Activated effector memory CD4-positive, alpha-beta T cell treated with Interleukin-2 at 50 U/mL for 16 hours (primary cell): ENCODE results near the gene IDUA.

Experiments
- DNase-seq: peaks from one replicate; pipeline ENCODE4 v3.0.0-alpha.2; 2020

IDUA gene

DNA sequence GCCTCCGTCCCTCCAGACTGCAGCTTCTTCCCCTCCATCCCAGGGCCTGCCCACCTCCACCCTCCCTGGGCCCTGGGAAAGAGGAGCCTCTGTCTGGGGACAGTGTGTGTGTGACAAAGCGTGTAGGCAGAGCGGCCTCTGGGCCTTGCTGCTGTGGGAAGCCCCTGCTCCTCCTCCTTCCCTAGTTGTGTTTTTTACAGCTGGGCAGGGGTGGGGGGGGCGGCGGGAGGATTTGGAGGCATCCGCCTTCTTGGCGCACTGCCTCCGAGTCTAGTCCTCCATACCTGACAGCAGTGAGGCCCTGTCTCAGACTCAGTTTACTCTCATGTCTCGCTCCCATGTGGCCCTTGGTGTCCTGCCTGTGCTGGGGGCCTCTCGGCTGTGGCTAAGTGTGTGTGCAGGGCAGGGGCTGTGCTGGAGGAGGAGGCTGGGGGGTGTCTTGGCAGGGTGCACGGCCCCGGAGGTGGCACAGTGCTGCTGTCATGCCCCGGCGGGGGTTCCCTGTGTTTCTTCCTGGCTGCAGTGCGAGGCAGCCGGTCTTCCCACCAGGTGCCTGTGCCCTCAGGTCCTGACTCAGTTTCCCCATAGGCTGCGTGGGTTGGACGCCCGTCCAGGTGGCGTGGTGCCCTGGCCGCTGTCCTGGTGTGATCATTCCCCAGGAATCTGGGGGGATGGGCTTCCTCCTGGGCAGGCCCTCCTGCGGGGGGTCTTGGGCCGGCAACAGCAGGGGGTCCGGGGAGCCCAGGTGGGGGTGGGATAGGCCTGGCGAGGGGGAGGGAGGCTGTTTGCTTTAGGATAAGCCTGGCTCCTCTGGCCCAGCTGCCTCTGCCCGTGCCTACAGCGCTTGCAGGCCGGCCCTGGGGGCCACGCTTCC, 31.5 kb downstream of the IDUA start:
- DNase-seq = no peak

DNA sequence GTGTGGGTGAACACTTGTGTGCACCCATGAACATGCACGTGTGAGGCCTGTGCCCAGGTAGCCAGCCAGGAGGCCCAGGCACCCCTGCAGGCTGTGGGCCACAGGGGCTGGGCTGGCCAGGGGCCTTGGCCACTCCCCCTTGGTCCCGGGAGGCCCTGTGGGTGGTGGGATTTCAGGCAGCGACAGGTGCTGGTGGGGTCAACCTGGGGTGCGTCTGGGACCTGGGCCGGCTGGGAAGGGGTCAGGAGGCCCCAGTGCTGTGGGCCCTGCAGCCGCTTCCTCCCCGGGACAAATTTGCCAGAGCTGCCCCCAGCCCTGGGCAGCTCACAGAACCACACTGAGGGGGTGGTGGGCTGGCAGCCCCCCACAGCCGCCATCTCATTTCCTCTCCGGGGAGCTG, 32.5 kb downstream of the IDUA start:
- no peak for DNase-seq

DNA sequence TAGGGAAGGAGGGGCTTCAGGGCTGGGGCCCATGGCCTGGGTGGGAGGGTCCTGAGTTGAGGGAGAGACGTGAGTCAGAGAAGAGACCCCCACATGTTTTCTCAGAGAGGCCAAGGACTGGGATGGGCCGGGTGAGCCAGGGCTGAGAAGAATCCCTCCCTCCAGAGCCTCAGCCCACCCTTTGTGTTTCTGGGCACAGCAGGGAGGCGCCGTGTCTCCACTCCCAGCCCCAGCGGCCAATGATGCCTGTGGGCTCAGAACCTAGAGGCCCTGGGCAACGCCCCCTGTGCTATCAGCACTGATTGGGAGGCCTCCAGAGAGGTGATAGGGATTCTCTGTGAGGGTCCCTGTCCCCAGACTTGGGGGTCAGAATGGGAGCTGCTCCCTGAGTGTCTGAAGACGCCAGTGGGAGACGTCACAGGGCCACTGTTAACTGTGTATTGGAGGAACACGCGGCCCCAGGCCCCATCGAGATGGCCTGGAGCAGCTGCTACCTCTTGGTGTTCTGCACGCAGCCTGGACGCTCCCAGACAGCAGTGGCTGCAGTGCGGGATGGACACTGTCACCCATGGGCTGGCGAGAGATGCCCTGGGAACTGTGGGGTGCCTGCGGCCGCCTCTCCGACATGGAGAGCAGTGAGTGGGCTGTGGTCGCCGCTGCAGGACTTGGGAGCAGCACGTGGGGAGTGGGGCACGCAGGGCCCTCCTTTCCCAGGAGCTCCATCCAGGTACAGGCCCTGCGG, 33.1 kb downstream of the IDUA start:
- no peak for DNase-seq

DNA sequence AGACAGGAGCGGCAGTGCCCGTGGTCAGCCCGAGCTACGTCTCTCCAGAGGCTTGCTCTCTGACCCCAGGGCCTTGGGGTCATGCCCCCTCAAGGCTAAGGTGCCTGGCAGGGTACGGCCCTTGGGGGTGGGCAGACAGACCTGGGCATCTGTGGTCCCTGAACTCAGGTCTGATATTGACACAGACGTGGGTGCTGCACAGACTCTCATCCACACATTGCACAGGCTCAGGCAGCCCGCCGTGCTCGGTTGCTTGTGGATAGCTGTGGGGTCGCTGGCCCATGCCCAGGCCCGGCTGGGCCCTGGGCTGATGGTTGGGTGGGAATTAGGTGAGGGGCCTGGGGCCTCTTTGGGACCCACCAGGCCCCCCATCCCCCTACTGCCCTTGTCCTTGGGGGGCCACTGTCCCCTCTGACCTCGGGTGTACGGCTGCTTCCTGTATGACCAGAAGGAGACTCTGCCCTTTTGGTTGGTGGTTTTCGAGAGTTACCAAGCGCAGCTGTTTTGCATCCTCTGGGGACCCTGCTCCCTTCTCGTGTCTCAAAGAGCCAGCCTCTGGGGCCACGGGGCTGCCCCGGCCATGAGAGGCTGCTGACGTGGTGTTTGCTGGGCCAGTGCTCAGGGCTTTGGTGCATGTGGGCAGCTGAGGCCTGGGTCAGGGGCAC, 34.7 kb downstream of the IDUA start:
- DNase-seq = no peak

DNA sequence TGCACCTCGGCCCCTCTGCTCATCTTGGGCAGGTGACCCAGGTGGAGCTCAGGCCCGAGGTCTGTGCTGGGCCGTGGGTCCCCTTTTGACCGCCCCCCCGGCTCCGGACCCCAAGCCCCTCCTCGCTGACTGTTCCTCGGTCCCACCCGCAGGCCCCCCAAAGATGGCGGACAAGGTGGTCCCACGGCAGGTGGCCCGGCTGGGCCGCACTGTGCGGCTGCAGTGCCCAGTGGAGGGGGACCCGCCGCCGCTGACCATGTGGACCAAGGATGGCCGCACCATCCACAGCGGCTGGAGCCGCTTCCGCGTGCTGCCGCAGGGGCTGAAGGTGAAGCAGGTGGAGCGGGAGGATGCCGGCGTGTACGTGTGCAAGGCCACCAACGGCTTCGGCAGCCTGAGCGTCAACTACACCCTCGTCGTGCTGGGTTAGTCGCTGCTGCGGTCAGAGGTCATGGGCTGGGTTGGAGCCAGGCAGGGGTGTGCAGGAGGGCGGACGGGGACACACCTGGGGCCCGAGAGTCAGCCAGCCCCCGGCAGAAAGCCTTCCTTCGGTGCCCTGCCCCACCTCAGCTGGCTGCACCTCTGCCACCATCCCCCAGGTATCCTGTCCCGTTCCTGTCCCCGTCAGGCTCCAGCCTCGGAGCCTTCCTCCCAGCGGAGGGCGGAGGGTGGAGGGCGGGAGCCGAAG, 35.4 kb downstream of the IDUA start:
- DNase-seq = no peak

DNA sequence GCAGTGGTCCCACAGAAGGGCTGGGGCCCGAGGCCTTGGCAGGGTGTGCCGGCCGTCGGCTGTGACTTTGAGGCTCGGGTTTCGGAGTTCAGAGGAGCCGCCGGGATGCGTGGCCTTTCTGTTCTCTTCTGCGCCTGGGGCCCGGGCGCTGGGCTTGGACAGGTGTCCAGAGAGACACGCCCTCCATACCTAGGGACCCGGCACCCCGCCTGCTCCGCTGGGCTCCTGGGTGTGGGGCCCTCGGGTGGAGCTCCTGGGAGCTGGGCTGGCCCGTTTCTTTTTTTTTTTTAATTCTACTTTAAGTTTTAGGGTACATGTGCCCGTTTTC, 35.9 kb downstream of the IDUA start:
- DNase-seq = no peak

DNA sequence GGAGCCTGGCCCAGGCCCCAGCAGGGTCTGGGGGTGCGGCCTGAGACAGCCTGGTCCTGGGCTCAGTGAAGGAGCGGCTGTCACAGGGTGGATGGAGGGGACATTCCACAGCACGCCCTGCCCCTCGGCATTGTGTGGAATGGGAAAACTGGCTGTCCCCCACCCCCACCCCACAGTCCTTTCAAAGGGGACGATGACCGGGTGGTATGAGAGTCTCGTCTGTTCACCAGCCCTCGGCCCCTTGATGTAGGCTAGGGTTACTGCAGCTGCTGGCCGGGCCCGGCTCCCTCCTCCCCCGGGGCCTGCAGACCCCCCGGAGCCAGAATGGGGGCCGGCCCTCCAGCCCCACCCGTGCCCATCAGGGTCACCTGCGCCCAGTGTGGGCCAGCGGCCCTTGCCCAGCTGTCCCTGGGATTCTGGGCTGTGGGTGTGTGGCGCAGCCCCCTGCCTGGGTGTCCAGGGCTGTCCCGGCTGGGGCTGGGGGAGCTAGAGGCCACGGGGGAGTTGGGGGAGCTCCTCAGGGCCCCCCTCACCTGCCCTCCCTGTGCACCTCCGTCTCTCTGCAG, 36.3 kb downstream of the IDUA start:
- no peak for DNase-seq

DNA sequence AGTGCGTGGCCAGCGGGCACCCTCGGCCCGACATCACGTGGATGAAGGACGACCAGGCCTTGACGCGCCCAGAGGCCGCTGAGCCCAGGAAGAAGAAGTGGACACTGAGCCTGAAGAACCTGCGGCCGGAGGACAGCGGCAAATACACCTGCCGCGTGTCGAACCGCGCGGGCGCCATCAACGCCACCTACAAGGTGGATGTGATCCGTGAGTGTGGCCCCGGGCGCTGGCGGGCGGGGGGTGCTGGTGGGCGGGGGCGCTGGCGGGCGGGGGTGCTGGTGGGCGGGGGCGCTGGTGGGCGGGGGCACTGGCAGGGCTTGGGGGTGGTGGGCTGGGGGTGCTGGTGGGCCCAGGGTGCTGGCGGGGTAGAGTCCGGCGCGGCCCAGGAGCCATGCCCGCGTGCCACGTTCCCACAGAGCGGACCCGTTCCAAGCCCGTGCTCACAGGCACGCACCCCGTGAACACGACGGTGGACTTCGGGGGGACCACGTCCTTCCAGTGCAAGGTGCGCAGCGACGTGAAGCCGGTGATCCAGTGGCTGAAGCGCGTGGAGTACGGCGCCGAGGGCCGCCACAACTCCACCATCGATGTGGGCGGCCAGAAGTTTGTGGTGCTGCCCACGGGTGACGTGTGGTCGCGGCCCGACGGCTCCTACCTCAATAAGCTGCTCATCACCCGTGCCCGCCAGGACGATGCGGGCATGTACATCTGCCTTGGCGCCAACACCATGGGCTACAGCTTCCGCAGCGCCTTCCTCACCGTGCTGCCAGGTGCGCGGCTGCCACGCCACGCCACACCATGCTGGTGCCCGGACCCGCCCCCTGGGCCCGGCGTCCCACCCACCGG, 37.3 kb downstream of the IDUA start:
- DNase-seq = no peak

DNA sequence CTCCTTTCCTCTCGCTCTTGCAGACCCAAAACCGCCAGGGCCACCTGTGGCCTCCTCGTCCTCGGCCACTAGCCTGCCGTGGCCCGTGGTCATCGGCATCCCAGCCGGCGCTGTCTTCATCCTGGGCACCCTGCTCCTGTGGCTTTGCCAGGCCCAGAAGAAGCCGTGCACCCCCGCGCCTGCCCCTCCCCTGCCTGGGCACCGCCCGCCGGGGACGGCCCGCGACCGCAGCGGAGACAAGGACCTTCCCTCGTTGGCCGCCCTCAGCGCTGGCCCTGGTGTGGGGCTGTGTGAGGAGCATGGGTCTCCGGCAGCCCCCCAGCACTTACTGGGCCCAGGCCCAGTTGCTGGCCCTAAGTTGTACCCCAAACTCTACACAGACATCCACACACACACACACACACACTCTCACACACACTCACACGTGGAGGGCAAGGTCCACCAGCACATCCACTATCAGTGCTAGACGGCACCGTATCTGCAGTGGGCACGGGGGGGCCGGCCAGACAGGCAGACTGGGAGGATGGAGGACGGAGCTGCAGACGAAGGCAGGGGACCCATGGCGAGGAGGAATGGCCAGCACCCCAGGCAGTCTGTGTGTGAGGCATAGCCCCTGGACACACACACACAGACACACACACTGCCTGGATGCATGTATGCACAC, 38.2 kb downstream of the IDUA start:
- no peak for DNase-seq

DNA sequence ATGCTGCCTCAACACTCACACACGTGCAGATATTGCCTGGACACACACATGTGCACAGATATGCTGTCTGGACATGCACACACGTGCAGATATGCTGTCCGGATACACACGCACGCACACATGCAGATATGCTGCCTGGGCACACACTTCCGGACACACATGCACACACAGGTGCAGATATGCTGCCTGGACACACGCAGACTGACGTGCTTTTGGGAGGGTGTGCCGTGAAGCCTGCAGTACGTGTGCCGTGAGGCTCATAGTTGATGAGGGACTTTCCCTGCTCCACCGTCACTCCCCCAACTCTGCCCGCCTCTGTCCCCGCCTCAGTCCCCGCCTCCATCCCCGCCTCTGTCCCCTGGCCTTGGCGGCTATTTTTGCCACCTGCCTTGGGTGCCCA, 39.3 kb downstream of the IDUA start:
- peak; percentile 9 for DNase-seq

DNA sequence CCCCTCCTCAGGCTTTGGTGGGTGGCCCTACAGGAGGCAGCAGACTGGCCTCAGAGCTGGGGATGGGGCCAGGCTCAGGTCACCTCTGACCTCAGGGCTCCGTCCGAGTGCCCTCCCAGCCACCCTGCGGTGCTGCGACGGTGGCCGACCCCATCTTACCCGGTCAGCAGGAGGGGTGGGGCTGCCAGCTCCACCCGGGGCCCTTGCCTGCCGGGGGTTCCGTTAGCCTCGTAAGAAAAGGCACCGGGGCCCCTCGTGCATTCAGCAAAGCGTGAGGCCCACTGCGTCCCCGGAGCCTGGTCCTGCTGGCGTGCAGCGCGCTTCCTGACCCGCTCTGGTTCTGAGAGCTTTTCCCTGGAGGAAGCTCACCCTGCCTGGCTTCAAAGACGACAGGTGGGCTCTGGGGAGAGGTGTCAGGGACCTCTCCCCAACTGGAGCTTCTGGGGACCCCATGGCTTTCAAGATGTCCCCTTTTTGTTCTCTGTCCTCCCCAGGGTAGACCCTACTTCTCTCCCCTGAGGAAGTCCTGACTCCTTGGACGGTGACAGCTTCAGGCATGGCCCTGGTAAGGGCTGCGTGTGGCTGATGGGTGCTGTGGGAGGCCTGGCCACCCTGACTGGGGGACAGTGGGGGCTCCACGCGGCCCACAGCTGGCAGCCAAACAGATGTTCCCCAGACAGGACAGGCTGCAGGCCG, 40.5 kb downstream of the IDUA start:
- no peak for DNase-seq

DNA sequence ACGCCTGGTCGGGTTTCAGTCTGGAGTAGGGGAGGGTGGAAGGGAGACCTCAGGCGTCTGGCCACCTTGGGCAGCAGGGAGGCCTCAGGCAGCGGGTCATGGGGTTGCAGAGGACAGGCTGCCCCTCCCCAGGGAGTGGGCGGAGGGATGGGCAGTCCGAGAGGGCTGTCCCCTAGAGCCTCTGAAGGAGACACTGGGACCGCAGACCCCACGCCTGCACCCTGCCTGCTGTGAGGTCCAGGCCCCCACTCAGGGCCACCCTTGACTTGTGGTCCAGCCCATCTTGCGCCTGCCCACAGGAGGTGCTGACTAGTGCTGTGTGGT, 41.0 kb downstream of the IDUA start:
- no peak for DNase-seq

DNA sequence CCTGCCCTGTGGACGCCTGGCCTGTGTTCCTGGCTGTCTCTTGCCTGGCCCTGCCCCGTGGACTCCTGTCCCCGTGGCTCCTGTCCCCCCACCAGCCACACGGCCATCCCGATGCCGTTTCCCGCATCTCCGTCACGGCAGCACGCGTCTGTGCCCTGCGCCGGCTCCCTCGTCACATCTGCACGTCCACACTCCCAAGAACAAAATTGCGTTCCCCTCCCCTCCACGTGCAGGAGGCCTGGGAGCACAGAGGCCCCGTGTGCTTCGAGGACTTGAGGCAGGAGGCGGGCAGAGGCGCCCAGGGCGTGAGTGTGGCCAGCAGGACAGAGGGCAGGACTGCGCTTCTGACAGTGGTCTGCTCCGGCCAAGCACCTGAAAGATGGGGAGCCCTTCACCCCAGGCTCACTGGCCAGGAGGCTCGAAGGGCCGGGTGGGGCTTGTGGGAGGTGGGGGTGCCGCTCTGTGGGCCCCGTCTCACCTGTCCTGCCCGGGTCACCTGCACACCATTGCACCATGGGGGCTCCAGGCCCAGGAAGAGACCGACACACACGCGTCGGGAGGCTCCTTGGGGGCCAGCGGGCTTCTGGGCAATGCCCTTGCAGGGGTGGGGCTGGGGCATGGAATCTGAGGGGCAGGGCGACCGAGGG, 41.9 kb downstream of the IDUA start:
- DNase-seq = no peak

DNA sequence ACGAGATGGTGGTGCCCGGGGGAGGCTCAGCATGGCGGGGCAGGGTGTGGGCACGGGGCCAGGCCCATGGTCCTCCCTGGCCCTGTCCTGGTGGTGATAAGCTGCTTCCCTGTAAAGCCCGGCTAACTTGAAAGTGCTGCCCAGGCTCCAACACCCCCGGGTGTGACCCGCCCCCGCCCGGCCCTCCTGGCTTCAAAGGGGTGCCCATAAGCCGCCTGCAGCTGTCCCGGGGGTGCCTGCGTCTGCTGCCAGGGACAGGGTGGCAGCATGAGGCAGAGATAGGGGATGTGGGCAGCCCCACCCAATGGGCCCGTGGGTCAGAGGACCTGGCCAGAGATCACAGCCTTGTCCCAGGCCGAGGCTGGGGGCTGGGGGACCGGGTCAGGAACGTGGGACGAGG, 42.7 kb downstream of the IDUA start:
- DNase-seq = no peak

DNA sequence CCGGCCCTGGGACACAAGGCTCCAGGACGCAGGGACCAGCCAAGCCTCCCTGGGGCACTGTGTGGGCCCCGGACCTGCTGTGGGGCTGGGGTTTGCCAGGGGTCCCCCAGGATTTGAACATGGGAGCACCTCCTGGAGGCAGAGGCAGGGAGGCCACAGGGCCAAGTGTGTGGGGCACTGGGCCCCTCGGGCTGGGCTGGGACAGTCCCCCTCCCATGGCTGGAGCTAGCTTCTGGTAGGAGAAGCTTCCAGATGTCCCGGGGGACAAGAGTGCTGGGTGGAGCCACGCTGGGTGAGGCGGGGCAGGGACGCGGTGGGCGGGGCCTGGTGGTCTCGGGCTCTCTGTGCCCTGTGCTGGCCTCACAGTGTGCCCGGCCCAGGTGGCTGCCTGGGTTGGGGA, 43.2 kb downstream of the IDUA start:
- DNase-seq = no peak

DNA sequence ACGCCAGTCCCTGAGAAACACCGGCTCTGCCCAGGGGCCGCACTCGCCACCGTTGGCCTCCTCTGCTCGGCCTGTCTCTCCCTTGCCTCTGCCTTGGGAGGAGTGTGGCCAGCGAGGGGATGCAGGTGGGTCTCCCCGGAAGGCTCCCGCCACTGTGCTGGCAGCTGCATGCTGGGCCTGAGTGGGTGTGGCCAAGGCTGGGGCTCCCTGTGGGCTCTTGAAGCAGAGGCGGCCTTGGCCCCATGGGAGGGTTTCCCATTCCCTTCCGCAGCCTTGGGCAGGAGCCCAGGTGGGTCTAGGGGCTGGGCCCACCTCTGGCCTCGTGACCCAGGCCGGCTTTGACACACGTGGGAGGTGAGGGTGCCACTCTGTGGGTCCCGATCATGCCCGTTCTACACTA, 43.7 kb downstream of the IDUA start:
- DNase-seq = no peak

DNA sequence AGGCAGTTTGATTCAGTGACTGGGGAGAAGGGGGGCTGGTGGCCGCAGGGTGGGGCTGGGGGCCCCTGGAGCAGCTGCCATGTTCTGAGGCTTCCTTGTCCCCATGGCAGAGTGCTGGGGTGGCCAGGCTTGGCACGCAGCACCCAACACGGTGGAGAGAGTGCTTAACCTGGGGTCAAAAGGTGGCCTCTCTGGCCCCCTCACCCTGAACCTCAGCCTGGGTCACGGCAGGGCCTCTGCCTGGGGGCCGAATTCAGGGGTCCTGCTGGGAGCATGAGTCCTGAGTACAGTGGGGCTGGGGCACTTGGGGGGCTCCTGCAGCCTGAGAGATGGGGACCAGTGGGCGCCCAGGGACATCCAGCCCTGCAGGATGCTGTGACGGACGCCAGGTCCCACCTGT, 44.5 kb downstream of the IDUA start:
- no peak for DNase-seq

DNA sequence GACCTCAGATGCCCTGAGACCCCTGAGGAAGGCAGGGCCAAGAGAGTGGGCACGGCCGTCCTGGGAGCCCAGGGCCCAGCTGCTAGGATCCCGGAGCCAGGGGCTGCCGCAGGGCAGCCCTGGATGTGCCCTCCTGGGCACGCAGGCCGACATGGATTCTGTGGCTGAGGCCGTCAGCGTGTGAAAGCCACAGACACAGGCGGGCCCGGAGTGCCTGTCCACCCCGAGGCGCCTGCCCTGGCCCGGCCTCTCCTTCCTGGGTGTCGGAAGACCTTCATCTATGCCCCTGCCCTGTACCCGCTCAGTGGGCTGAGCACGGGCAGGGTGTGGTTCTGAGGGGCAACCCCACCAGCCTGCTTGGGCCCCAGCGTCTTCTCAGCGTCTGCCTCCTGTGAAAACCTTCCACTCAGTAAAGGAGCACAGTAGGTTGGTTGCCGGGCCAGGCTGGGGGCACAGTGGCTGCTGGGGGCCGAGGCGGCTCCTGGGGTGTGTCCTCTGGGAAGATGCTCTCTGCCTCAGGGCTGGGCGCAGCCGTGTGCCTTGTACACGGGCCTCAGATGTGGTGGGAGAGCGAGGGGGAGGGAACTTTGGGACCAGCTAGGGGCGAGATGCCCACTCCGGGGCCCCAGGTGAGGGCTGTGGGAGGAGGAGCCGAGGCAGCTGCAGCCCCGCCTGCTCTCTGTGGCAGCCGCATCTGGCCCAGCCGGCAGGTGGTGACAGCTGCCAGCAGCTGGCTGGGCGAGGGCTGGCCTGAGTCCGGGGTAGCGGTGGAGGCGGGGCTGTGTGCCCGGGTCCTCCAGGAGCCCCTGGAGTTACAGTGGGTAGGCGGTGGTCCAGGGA, 45.3 kb downstream of the IDUA start:
- DNase-seq = no peak

DNA sequence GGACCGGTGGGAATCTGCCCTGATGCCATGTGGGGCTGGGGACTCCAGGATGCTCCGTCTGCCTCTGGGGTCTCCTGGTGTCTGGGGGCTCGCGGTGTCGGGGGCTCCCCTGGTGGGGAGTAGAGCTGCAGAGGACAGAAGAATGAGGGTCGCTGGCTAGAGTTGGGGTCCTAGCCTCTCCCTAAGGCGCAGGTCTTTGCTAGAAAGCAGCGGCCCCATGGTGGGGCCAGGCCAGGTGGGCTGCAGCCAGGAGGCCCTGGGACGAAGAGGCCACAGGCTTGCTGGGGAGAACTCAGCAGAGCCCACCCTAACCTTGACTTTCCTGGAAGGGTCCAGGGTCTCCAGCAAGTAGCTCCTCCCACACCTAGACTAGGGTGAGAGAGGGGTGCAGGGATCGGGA, 46.0 kb downstream of the IDUA start:
- DNase-seq = no peak
